ENCODE data around the gene AOC2. TPM values are rescaled to one million over a fixed set of nuclear protein-coding genes. Genes with fewer than 3 reads are reported as not detected.

Gene AOC2
- total and polyA plus RNA-seq, 2 of the 13 experiments (the other 11 are each of a cell fraction or from before 2014, with no cell fraction given): 1.2 to 3.3 TPM

DNA sequence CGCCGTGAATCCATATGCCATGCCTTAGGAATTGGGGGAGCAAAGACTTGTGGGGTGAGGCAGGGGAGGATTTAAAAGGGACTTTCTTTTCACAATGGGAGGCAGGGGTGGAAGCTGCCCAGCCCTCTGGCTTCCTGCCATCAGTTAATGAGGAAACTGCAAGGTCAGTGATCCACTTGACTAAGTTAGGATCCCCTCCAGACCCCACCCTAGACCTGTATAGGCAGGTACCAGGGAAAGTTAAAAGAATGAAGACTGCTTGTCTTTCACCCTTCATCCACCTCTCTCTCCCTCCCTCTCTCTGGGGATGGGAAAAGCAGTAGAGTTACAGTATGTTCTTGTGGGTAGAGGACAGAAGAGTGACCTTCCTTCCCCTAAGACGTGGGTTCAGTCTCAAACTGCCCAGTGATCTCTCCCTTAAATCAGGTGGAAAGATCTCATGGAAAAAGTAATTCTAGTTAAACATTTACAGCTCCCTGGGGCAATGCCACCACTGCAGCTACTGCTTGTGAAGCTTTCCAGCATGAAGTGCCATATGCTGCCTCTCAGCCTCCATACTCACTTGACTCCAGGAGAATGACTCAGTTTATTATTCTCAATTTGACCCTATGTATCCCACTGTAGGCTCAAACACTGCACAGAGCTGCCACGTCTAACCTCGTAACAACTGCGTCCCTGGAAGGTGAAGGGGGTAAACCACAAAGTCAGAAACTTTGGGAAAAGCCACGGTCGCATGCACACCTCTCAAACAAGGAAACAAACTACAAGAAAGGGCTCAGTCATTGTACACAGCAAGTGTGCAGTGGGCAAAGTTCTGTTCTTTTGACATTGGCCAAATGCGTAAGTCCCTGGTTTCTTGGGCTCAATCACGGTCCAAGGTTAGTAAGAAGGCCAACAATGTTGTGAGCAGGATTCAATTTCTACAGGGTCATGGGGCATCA lies 47.0 kb upstream of the AOC2 start (continued):
- TF ChIP-seq, protein P1, sequence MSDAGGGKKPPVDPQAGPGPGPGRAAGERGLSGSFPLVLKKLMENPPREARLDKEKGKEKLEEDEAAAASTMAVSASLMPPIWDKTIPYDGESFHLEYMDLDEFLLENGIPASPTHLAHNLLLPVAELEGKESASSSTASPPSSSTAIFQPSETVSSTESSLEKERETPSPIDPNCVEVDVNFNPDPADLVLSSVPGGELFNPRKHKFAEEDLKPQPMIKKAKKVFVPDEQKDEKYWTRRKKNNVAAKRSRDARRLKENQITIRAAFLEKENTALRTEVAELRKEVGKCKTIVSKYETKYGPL (CRISPR knock-in tag; IDR thresholded peaks at IDR 0.05): no peak
- TF ChIP-seq MED8 (CRISPR knock-in tag; IDR thresholded peaks at IDR 0.05; ENCODE audit: insufficient replicate concordance): no peak
- TF ChIP-seq ZNF136 (CRISPR knock-in tag; IDR thresholded peaks at IDR 0.05; ENCODE audit: low read depth): no peak
- TF ChIP-seq CBX1 (IDR thresholded peaks at IDR 0.05; ENCODE audit: low read depth): no peak
- TF ChIP-seq TARDBP (CRISPR knock-in tag; IDR thresholded peaks at IDR 0.05): peak; percentile 36; the same call in 1 of the 2 replicates
- peak; percentile 48; the same call in 1 of the 2 replicates for TF ChIP-seq RBFOX2 (IDR thresholded peaks at IDR 0.05; ENCODE audit: low read depth, low read length)
- TF ChIP-seq ZNF550 (CRISPR knock-in tag; IDR thresholded peaks at IDR 0.05; ENCODE audit: borderline replicate concordance): no peak
- no peak for TF ChIP-seq ZNF775 (CRISPR knock-in tag; IDR thresholded peaks at IDR 0.05; ENCODE audit: borderline replicate concordance)
- TF ChIP-seq PAF1 (CRISPR knock-in tag; IDR thresholded peaks at IDR 0.05): peak; percentile 59
- TF ChIP-seq, protein P2, sequence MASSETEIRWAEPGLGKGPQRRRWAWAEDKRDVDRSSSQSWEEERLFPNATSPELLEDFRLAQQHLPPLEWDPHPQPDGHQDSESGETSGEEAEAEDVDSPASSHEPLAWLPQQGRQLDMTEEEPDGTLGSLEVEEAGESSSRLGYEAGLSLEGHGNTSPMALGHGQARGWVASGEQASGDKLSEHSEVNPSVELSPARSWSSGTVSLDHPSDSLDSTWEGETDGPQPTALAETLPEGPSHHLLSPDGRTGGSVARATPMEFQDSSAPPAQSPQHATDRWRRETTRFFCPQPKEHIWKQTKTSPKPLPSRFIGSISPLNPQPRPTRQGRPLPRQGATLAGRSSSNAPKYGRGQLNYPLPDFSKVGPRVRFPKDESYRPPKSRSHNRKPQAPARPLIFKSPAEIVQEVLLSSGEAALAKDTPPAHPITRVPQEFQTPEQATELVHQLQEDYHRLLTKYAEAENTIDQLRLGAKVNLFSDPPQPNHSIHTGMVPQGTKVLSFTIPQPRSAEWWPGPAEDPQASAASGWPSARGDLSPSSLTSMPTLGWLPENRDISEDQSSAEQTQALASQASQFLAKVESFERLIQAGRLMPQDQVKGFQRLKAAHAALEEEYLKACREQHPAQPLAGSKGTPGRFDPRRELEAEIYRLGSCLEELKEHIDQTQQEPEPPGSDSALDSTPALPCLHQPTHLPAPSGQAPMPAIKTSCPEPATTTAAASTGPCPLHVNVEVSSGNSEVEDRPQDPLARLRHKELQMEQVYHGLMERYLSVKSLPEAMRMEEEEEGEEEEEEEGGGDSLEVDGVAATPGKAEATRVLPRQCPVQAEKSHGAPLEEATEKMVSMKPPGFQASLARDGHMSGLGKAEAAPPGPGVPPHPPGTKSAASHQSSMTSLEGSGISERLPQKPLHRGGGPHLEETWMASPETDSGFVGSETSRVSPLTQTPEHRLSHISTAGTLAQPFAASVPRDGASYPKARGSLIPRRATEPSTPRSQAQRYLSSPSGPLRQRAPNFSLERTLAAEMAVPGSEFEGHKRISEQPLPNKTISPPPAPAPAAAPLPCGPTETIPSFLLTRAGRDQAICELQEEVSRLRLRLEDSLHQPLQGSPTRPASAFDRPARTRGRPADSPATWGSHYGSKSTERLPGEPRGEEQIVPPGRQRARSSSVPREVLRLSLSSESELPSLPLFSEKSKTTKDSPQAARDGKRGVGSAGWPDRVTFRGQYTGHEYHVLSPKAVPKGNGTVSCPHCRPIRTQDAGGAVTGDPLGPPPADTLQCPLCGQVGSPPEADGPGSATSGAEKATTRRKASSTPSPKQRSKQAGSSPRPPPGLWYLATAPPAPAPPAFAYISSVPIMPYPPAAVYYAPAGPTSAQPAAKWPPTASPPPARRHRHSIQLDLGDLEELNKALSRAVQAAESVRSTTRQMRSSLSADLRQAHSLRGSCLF (CRISPR knock-in tag; IDR thresholded peaks at IDR 0.05; ENCODE audit: borderline replicate concordance): no peak
- TF ChIP-seq, protein P3, sequence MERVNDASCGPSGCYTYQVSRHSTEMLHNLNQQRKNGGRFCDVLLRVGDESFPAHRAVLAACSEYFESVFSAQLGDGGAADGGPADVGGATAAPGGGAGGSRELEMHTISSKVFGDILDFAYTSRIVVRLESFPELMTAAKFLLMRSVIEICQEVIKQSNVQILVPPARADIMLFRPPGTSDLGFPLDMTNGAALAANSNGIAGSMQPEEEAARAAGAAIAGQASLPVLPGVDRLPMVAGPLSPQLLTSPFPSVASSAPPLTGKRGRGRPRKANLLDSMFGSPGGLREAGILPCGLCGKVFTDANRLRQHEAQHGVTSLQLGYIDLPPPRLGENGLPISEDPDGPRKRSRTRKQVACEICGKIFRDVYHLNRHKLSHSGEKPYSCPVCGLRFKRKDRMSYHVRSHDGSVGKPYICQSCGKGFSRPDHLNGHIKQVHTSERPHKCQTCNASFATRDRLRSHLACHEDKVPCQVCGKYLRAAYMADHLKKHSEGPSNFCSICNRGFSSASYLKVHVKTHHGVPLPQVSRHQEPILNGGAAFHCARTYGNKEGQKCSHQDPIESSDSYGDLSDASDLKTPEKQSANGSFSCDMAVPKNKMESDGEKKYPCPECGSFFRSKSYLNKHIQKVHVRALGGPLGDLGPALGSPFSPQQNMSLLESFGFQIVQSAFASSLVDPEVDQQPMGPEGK (CRISPR knock-in tag; IDR thresholded peaks at IDR 0.05): no peak
- TF ChIP-seq TCF7 (IDR thresholded peaks at IDR 0.05; ENCODE audit: low read depth): no peak
- no peak for TF ChIP-seq ZSCAN12 (CRISPR knock-in tag; IDR thresholded peaks at IDR 0.05)
- TF ChIP-seq ZNF776 (CRISPR knock-in tag; IDR thresholded peaks at IDR 0.05): no peak
- TF ChIP-seq FOSL2 (CRISPR knock-in tag; IDR thresholded peaks at IDR 0.05): peak; percentile 38
- peak; percentile 42; the same call in 1 of the 2 replicates for TF ChIP-seq SIN3A (IDR thresholded peaks at IDR 0.05; ENCODE audit: borderline replicate concordance, low read depth, low read length)
- peak; percentile 57 for TF ChIP-seq MED1 (CRISPR knock-in tag; IDR thresholded peaks at IDR 0.05)
- no peak for TF ChIP-seq ATF7 (IDR thresholded peaks at IDR 0.05)
- no peak for TF ChIP-seq ATF7 (CRISPR knock-in tag; IDR thresholded peaks at IDR 0.05)
- no peak for TF ChIP-seq ZNF616 (CRISPR knock-in tag; IDR thresholded peaks at IDR 0.05; ENCODE audit: low read depth)
- TF ChIP-seq EHMT2 (IDR thresholded peaks at IDR 0.05; ENCODE audit: borderline replicate concordance, low read depth, low read length): no peak
- no peak for TF ChIP-seq ZFY (CRISPR knock-in tag; IDR thresholded peaks at IDR 0.05)
- TF ChIP-seq ZC3H4 (CRISPR knock-in tag; IDR thresholded peaks at IDR 0.05; ENCODE audit: borderline replicate concordance): 0 out of 2 replicates have a peak, but pooled peaks have one; percentile 62

Measured in HepG2 (cell line).